Activated naive CD4-positive, alpha-beta T cell treated with anti-CD3 and anti-CD28 coated beads for 36 hours (primary cell): ENCODE measurements around the gene CCL25. TPM values are rescaled to one million over a fixed set of nuclear protein-coding genes. Genes with fewer than 3 reads are reported as not detected.
"Not testable (repeated sequence)": the region's sequence is repeated elsewhere in the genome, so short reads cannot be mapped to it uniquely, and the experiment has no call there.

Source experiments
- CTCF ChIA-PET: fragments of 350-600 bp; sonication (Branson Sonifier 250); formaldehyde crosslinking; loops from one replicate; lab custom pipeline; 2021; ENCODE audit warnings: antibody characterized with exemption; lab: Charles Lee
- DNase-seq: peaks from one replicate; pipeline ENCODE4 v3.0.0-alpha.2; 2020
- H3K27ac Mint-ChIP-seq: one replicate; pipeline ENCODE4 v1.8.0; 2021; ENCODE audit warnings: mild to moderate bottlenecking, mixed read lengths
- H3K27me3 Mint-ChIP-seq: one replicate; pipeline ENCODE4 v1.8.0; 2021; ENCODE audit warnings: low read depth, mixed read lengths
- H3K36me3 Mint-ChIP-seq: one replicate; pipeline ENCODE4 v1.8.0; 2021; ENCODE audit warnings: low read depth, mixed read lengths
- H3K4me1 Mint-ChIP-seq: one replicate; pipeline ENCODE4 v1.8.0; 2021; ENCODE audit warnings: low read depth, mixed read lengths
- H3K4me3 Mint-ChIP-seq: one replicate; pipeline ENCODE4 v1.8.0; 2021; ENCODE audit warnings: mild to moderate bottlenecking, moderate library complexity, mixed read lengths
- H3K9me3 Mint-ChIP-seq: one replicate; pipeline ENCODE4 v1.8.0; 2021; ENCODE audit warnings: mixed read lengths
- intact Hi-C: fragments of 100-400 bp; cut with micrococcal nuclease; formaldehyde crosslinking; loops from one replicate; pipeline ENCODE4 v1.15.1; 2023
- total RNA-seq, 2 experiments: library from RNA; stranded (reverse); gene quantifications; one replicate each; pipeline ENCODE4 v1.2.3, GENCODE V29; 2021

Gene CCL25
- total RNA-seq, 2 experiments from 2014 or later = not detected

DNA sequence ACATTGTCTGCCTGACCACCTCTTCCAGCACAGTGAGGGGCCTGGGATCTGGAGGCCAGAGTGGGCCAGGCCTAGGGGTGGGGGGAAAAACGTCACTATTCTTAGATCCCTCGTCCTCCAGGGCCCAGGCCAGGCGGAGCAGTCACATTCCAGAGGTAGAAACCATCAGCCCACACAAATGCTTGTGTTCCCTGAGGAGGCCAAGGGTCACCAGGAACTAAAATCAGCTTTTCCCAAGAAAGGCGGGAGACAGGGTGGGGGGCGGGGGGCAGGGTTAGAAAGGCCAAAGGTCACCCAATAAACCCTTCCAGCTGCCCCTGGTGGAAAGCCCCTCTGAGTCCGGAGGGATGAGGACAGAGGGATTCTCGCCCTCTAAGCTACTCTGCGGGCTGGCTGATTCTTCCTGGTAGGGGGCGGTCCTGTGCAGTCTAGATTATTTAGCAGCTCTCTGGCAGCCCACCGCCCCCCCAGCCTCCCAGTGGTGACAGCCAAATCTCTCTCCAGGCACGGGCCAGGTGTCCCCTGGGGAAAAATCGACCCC, 23.5 kb upstream of the CCL25 start:
- H3K4me3 Mint-ChIP-seq = no peak overlapping the region
- no peak overlapping the region for H3K27ac Mint-ChIP-seq
- intact Hi-C loops = no loop called here
- H3K27me3 Mint-ChIP-seq = no peaks in the 10 kb centered on the region
- H3K9me3 Mint-ChIP-seq = no peaks in the 10 kb centered on the region
- H3K4me1 Mint-ChIP-seq = no peaks in the 10 kb centered on the region
- no peak for DNase-seq
- H3K36me3 Mint-ChIP-seq = no peaks in the 10 kb centered on the region
- CTCF ChIA-PET = no interaction called here

DNA sequence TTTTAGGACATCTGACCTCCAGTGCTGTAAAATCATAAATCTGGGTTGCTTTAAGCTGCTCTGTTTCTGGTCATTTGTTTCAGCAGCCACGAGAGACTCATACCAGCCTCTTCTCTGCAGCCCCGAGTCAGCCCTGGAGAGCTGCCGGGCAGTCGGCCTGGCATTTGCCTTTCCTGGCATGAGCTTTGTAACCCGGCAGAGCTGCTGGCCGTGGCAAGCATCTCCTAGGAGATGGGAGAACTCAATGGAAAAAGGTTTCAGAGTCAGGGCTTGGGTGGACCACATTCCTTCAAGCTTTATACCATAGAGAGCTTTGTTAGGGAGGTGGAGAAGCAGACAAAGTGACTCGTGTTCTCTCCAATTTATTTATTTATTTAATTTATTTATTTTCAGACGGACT, 21.6 kb upstream of the CCL25 start:
- no peaks in the 10 kb centered on the region for H3K4me1 Mint-ChIP-seq
- no peaks in the 10 kb centered on the region for H3K27me3 Mint-ChIP-seq
- H3K9me3 Mint-ChIP-seq = no peaks in the 10 kb centered on the region
- no peaks in the 10 kb centered on the region for H3K36me3 Mint-ChIP-seq
- intact Hi-C loops = no loop called here
- CTCF ChIA-PET = interaction anchor here (1.2 kb wide), 1 partner anchor 238 kb away, joined by 5 read pairs; no protein-coding TSS in a partner anchor
- H3K27ac Mint-ChIP-seq = no peak overlapping the region
- DNase-seq = no peak
- no peak overlapping the region for H3K4me3 Mint-ChIP-seq

DNA sequence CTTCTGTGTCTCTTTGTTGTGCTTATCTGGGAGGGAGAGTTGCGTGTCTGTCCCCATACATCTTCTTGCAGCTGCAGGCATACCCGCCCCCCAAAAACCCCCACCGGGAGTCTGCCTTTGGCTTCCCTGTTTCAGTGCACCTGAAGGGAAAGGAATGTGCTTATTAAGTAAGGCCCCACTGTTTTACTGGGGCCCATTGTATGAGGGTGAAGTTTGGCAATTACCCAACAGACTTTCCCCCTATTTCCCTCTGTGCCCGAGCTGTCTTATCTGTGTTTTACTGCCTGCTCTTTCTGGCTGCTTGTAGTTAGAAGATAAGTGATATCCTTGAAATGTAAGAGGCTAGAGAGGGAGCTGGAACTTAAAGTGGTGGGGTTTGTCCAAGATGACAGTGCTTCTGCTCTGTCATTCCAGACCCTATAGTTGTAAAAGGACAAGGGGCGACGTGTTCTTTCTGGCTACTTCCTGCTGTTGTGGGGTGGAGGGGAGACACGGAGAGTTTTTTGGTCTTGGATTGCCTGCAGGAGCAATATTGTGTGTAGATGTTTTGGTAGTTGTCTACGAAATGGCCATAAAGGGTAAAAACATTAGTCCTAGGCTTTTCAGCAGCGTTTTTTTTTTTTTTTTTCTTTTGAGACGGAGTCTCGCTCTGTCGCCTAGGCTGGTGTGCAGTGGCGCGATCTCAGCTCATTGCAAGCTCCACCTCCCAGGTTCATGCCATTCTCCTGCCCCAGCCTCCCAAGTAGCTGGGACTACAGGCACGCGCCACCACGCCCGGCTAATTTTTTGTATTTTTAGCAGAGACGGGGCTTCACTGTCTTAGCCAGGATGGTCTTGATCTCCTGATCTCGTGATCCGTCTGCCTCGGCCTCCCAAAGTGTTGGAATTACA, 19.0 kb upstream of the CCL25 start:
- H3K27me3 Mint-ChIP-seq, H3K27ac Mint-ChIP-seq, H3K36me3 Mint-ChIP-seq, DNase-seq, H3K9me3 Mint-ChIP-seq, H3K4me3 Mint-ChIP-seq, CTCF ChIA-PET, H3K4me1 Mint-ChIP-seq, intact Hi-C loops: not testable (repeated sequence)

DNA sequence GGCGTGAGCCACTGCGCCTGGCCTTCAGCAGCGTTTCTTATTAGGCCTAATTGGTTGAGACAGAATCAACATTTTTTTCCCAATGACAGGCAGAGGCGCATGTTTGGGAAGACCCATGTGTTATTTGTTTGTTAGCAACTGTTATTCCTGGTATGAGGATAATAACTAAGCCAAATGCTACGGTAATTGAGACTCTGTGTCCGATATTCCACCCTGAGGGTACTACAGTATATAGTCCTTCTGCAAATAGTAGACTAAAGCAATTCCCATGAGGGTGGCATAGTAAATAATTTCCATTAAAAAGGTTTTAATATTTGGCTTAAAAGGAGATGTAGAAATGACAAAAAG, 18.4 kb upstream of the CCL25 start:
- no peak overlapping the region for H3K4me3 Mint-ChIP-seq
- H3K4me1 Mint-ChIP-seq = no peaks in the 10 kb centered on the region
- DNase-seq = no peak
- intact Hi-C loops = no loop called here
- no peaks in the 10 kb centered on the region for H3K36me3 Mint-ChIP-seq
- peaks cover 2% of the 10 kb centered on the region for H3K27me3 Mint-ChIP-seq
- H3K27ac Mint-ChIP-seq = no peak overlapping the region
- CTCF ChIA-PET = no interaction called here
- H3K9me3 Mint-ChIP-seq = no peaks in the 10 kb centered on the region

DNA sequence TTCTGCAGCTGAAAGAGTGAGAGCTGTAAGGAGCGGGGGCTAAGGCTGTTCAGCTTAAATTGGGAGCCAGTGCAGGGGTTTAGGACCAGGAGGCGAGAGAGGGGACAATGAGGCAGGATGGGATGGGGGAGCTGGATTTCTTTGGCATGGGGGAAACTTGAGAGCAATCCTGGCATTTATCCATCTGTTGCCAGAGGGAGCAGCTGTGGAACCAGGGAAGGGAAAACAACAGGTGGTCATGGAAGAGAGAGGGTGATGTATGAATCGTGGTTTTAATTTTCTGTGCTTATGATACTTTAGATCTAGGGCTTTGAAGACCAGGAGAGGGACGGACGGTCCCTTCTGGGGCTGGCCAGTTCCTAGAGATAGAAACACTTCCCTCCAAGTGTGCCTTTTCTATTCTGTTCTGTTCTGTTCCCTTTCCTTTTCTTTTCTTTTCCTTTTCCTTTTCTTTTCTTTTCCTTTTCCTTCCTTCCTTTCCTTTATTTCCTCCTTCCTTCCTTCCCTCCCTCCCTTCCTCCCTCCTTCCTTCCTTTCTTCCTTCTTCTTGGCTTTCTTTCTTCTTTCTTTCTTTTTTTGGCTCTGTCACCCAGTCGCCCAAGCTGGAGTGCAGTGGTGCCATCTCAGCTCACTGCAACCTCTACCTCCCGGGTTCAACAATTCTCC, 16.0 kb upstream of the CCL25 start:
- Mint-ChIP-seq H3K4me3 (no peak overlapping the region), H3K9me3 (no peaks in the 10 kb centered on the region), H3K36me3 (no peaks in the 10 kb centered on the region), H3K27ac (no peak overlapping the region), H3K27me3 (peaks cover 2% of the 10 kb centered on the region), H3K4me1 (no peaks in the 10 kb centered on the region)
- intact Hi-C loops = no loop called here
- DNase-seq = no peak
- CTCF ChIA-PET = interaction anchor here (1.3 kb wide), 1 partner anchor 92 kb away, joined by 5 read pairs; the partner anchor contains the start of gene TIMM44

DNA sequence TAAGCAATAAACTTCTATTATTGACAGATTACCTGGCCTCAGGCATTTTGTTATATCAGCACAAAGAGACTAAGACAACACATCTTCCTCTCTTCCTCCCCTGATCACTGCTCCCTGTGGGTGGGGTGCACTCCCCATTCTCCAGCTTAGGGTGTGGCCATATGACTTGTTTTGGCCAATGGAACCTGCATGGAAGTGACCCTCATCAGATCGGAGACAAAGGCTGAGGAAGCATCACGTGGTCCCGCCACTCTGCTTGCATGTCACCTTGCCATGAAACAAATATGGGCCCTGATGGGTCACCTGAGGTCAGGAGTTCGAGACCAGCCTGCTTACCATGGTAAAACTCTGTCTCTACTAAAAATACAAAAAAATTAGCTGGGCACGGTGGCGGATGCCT, 13.7 kb upstream of the CCL25 start:
- Mint-ChIP-seq H3K4me3 (no peak overlapping the region), H3K27me3 (peaks cover 2% of the 10 kb centered on the region), H3K4me1 (no peaks in the 10 kb centered on the region), H3K36me3 (no peaks in the 10 kb centered on the region), H3K27ac (no peak overlapping the region), H3K9me3 (no peaks in the 10 kb centered on the region)
- CTCF ChIA-PET = no interaction called here
- intact Hi-C loops = no loop called here
- DNase-seq = no peak

DNA sequence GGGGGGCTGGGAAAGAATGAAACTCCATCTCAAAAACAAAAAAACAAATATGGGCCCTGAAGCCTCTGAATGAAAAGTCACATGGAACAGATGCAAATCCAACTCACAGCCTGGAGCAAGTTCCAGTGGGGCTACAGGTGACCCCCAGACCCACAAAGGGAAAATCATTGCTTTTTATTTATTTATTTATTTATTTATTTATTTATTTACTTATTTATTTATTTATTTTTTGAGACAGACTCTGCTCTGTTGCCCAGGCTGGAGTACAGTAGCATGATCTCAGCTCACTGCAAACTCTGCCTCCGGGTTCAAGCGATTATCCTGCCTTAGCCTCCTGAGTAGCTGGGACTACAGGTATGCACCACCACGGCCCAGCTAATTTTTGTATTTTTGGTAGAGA, 13.3 kb upstream of the CCL25 start:
- Mint-ChIP-seq H3K9me3 (no peaks in the 10 kb centered on the region), H3K4me1 (no peaks in the 10 kb centered on the region), H3K27ac (no peak overlapping the region), H3K27me3 (peaks cover 2% of the 10 kb centered on the region), H3K4me3 (no peak overlapping the region), H3K36me3 (no peaks in the 10 kb centered on the region)
- intact Hi-C loops = no loop called here
- CTCF ChIA-PET = no interaction called here
- no peak for DNase-seq

DNA sequence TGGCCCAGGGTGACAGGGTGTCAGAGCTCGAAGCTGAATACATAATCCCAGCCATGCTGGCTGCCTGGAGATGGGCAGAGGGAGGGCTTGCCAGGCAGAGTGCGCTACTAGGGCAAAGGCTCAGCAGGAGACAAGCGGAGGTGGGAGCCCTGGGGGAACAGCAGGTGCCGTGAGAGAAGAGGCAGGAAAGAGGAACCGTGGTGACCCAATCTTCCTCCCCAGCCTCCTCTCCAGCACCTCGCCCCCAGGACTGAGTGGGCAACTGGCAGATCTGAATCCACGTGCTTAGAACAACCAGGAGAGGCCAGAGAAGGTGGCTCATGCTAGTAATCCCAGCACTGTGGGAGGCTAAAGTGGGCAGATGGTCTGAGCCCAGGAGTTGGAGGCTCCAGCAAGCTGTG, 11.0 kb upstream of the CCL25 start:
- no peak overlapping the region for H3K4me3 Mint-ChIP-seq
- no peaks in the 10 kb centered on the region for H3K4me1 Mint-ChIP-seq
- no peak overlapping the region for H3K27ac Mint-ChIP-seq
- peaks cover 2% of the 10 kb centered on the region for H3K27me3 Mint-ChIP-seq
- intact Hi-C loops = no loop called here
- CTCF ChIA-PET = no interaction called here
- DNase-seq = no peak
- no peaks in the 10 kb centered on the region for H3K36me3 Mint-ChIP-seq
- H3K9me3 Mint-ChIP-seq = no peaks in the 10 kb centered on the region

DNA sequence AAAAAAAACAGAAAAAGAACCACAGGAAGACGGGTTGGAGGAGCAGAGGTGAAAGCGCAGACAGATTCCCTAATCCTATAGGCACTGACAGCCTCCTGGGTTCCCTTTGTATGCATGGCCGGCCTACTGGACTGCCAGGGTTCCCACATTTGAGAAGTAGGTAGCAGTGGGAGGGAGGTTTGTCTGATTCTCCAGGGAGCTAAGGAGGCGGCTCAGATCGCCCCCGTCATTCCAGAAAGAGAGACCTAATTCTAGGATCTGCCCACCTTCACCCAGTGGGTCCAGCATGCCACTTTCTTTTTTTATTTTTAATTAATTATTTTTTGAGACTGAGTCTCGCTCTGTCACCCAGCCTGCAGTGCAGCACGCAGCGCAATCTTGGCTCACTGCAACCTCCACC, 9.7 kb upstream of the CCL25 start:
- DNase-seq = no peak
- intact Hi-C loops = no loop called here
- Mint-ChIP-seq H3K4me3 (no peak overlapping the region), H3K27me3 (no peaks in the 10 kb centered on the region), H3K9me3 (no peaks in the 10 kb centered on the region), H3K4me1 (peaks cover 2% of the 10 kb centered on the region), H3K36me3 (no peaks in the 10 kb centered on the region), H3K27ac (no peak overlapping the region)
- CTCF ChIA-PET = no interaction called here

DNA sequence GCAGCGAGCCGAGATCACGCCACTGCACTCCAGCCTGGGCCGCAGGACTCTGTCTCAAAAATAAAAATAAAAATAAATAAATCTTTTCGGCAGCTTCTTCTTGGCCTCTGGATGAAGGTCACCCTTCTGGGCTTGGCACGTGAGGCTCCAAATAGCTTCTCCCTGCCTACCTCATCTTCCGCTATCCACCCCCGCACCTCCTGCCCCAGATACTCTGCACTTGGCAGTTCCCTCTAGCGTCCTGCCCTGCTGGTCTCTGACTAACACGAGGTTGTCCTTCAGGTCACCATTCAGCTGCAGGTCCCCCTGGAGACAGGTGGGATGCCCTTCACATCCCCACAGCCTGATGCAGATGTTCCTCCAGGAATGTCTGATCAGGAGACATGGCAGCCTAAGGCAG, 8.5 kb upstream of the CCL25 start:
- DNase-seq = no peak
- no peaks in the 10 kb centered on the region for H3K27me3 Mint-ChIP-seq
- H3K27ac Mint-ChIP-seq = no peak overlapping the region
- H3K4me3 Mint-ChIP-seq = no peak overlapping the region
- CTCF ChIA-PET = no interaction called here
- H3K36me3 Mint-ChIP-seq = no peaks in the 10 kb centered on the region
- H3K4me1 Mint-ChIP-seq = peaks cover 2% of the 10 kb centered on the region
- intact Hi-C loops = no loop called here
- no peaks in the 10 kb centered on the region for H3K9me3 Mint-ChIP-seq

DNA sequence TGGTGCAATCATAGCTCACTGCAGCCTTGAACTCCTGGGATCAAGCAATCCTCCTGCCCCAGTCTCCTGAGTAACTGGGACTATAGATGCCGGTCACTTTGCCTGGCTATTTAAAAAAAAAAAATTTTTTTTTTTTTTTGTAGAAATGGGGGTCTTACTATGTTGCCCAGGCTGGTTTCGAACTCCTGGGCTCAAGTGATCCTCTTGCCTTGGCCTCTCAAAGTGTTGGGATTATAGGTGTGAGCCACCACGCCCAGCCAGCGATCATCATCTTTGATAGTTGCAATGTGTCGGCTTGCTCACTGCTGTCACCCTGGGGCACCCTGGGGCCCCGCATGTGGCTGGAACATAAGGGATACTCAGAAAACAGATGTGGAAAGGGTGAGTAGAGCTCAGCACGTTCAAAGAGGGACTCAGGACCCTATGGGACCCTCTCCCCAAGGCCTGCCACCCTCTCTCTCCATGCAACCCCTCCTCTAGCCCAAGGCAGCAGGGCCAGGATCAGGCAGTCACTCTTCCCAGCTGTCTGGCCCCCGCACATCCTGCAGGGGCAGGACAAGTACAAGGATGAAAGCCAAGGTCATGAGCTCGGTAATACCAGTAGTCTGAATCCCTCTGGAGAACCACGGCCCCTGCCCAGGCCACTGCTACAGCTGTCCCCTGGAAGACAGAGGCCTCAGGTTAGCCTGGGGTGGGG, 6.5 kb upstream of the CCL25 start:
- intact Hi-C loops = no loop called here
- no peak for DNase-seq
- Mint-ChIP-seq H3K9me3 (no peaks in the 10 kb centered on the region), H3K4me3 (no peak overlapping the region), H3K36me3 (no peaks in the 10 kb centered on the region), H3K27ac (no peak overlapping the region), H3K4me1 (peaks cover 7% of the 10 kb centered on the region), H3K27me3 (no peaks in the 10 kb centered on the region)
- CTCF ChIA-PET = interaction anchor here (0.7 to 1.3 kb wide), 2 partner anchors 15 to 73 kb away, joined by 3 read pairs; no protein-coding TSS in a partner anchor

DNA sequence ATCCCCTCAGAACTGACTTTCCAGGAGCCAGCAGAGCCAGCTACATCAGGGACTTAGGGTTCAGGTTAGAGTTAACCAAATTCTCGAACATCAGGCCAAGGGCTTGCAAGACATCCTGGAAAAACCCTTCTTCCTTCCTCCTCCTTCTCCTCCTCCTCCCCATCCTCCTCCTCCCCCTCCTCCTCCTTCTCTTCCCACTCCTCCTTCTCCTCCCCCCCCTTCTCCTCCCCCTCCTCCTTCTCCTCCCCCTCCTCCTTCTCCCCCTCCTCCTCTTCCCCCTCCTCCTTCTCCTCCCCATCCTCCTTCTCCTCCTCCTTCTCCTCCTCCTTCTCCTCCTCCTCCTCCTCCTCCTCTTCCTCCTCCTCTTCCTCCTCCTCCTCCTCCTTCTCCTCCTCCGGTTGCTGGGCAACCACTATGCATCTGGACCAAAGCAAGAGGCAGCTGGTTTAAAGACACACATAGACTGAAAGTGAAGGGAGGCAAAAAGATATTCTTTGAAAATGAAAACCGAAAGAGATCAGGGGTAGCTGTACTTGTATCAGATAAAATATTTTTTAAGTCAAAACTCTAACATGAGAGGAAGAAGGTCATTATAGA, 5.9 kb upstream of the CCL25 start:
- CTCF ChIA-PET = interaction anchor here (0.6 to 1.3 kb wide), 2 partner anchors 14 to 398 kb away, joined by 3 read pairs; no protein-coding TSS in a partner anchor
- H3K27ac Mint-ChIP-seq = no peak overlapping the region

More for the DNA sequence above, 5.9 kb upstream of the CCL25 start:
- Mint-ChIP-seq H3K36me3 (no peaks in the 10 kb centered on the region), H3K4me1 (peaks cover 7% of the 10 kb centered on the region), H3K27me3 (no peaks in the 10 kb centered on the region), H3K9me3 (no peaks in the 10 kb centered on the region), H3K4me3 (no peak overlapping the region)
- intact Hi-C loops = no loop called here
- no peak for DNase-seq
